ENCODE data around the gene ZNRF1.

DNA sequence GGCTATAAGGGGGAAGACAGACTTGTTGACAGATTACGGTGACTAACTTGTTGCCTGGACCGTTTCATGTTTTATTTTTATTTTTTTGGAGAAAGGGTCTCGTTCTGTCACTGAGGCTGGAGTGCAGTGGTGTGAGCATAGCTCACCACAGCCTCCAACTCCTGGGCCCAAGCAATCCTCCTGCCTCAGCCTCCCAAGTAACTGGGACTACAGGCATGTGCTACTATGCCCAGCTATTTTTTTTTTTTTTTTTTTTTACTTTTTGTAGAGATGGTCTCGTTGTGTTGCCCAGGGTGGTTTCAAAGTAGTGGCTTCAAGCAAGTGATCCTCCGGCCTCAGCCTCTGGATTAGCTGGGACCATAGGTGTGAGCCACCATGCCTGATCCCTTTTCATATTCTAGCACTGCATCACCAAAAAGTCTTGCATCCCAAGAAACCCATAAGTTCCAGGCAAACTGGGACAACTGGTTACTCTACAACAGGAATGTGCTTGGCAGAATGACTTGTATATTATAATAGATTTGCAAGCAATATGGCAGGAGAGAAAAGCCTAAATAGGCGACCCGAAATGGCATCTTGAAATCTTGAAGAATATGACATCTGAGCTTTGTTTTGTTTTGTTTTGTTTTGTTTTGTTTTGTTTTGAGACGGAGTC, 11.7 kb upstream of the ZNRF1 start:
- TF ChIP-seq CTCF (IDR thresholded peaks at IDR 0.05) = no peak
- TF ChIP-seq REST (IDR thresholded peaks at IDR 0.05; ENCODE audit: insufficient read depth in 1 of 2, low read depth in 2 of 2, low read length in 1 of 2) = no peak
- TF ChIP-seq TCF7L2 (IDR thresholded peaks at IDR 0.05; ENCODE audit: low read depth, low read length) = no peak
